Lower leg skin (tissue), 3 donors: ENCODE results near the gene NDUFB10.

Experiments used
- CTCF ChIP-seq, 3 donors: fragments of 450-650 bp; IDR thresholded peaks; one replicate each; pipeline ENCODE4 v1.5.1; 2016; ENCODE audit warnings: antibody characterized with exemption in 3 of 3, mild to moderate bottlenecking in 3 of 3, moderate library complexity in 2 of 3
- POLR2A ChIP-seq, 2 donors: fragments of 450-650 bp; IDR thresholded peaks; one replicate each; pipeline ENCODE4 v1.6.1; 2016 to 2017; ENCODE audit warnings: antibody characterized with exemption in 2 of 2, mild to moderate bottlenecking in 1 of 2, moderate library complexity in 1 of 2

DNA sequence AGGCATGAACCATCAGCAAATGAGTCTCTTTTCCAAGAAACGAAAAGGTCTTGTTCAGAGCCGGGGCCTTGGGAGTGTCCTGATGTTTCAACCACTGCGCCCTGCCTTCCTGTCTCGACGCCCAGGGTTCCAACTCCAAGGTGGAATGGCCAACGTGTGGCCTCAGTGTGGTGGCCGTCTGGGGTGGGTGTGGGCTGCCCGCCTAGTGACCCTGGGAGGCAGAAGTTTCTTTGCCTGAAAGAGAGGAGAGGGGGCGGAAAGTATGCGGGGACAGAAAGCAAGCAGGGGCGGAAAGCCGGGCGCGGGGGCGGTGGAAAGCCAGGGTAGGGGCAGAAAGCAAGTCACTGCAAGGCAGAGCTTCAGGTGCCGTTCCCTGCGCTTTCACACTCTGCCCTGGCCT, 20.4 kb upstream of the NDUFB10 start:
- TF ChIP-seq CTCF (IDR thresholded peaks at IDR 0.05) (no peak), POLR2A (IDR thresholded peaks at IDR 0.05) (no peak)
